ENCODE data around the gene TMEM258. TPM values are rescaled to one million over a fixed set of nuclear protein-coding genes. Genes with fewer than 3 reads are reported as not detected.
A peak's percentile ranks its signal among the peaks of the same experiment; 100 is the strongest.

TMEM258 gene
- total and polyA plus RNA-seq, 9 of the 15 experiments (the other 6 are each of a cell fraction or from before 2014, with no cell fraction given): 97.2 to 856 (median 231) TPM

DNA sequence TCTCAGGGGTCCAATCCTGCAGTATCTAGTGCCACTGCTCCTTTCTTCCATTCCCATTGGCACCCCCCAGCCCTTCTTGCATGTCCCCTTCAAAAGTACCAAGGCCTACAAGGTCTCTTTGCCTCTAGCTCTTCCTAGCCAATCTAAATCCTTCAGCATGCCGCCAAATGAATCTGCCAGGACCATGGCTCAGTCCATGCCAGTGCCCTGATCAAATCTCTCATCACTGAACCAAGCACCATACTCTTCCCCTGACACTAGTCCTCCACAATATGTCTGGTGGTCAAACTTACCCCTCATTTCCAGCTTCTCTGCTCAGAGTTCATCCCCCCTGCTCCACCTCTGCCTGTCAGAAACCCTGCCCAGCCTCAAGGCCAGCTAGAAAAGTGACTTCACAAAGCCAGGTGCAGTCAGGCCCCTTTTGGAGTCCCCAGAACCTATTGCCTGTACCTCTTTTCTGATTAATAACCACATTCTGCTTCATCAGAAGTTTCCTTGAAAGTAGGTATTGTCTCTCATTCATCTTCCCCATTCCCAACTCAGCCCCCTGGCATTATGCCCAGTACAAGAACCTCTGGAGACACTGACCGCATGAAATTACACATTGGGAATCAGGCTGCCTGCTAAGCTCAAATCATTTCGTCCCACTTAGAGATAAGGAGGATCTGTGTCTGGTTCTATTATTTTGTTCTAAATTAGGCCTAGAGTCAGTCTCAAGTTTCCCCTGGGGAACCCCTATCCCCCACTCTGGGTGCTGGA lies 11.7 kb upstream of the TMEM258 start:
- Histone ChIP-seq H3K4me1 (replicated peaks in 1 of 2; ENCODE audit: control insufficient read depth in 2 of 2, insufficient read depth in 2 of 2, low read length in 2 of 2) (peaks cover 37 to 53% of the 10 kb centered on the region in 2 experiments), H3K9me3 (replicated peaks; ENCODE audit: control insufficient read depth, insufficient read depth, low read depth, low read length) (no peaks in the 10 kb centered on the region), H2AFZ (ENCODE audit: low read depth, low read length) (no peak overlapping the region), H3K27ac (ENCODE audit: extremely low read depth, low read depth, low read length) (no peak overlapping the region), H3K79me2 (ENCODE audit: control insufficient read depth, insufficient read depth, low read length) (peaks cover 30% of the 10 kb centered on the region), H3K4me2 (ENCODE audit: insufficient read depth, low read length) (no peak overlapping the region), H3K36me3 (ENCODE audit: control insufficient read depth, insufficient read depth, low read length) (peaks cover 97% of the 10 kb centered on the region), H4K20me1 (replicated peaks; ENCODE audit: control insufficient read depth, insufficient read depth, low read length) (peaks cover 3% of the 10 kb centered on the region), H3K9ac (ENCODE audit: insufficient read depth in 1 of 2, low read depth in 2 of 2, low read length in 2 of 2) (no peak overlapping the region; a peak in 1 of 4 replicates), H3K27me3 (ENCODE audit: control insufficient read depth in 2 of 2, insufficient read depth in 2 of 2, low read length in 2 of 2) (no peaks in the 10 kb centered on the region), H3K9me1 (ENCODE audit: control insufficient read depth, insufficient read depth, low read length) (peaks cover 9% of the 10 kb centered on the region), H3K4me3 (no peak overlapping the region)
- FAIRE-seq (no peak), DNase-seq (ENCODE audit: extremely low read depth in 1 of 4, low spot score in 3 of 4) (no peak), ATAC-seq (no peak)
- ChIA-PET POLR2A (interaction anchor here (0.6 to 7.6 kb wide), 6 partner anchors 11 to 66 kb away, joined by 3 to 97 read pairs (median 4); partner anchors contain the start of genes FADS1, FEN1 and TMEM258), CTCF (ENCODE audit: low intra/inter-chr PET ratio) (no interaction called here)
- no peak for TF ChIP-seq LEF1 (IDR thresholded peaks at IDR 0.05)
- peak; percentile 58 for TF ChIP-seq POLR2A (conservative IDR thresholded peaks at IDR 0.05)
- peak; percentile 64 for TF ChIP-seq NFIC (IDR thresholded peaks at IDR 0.05)
- 0 out of 2 replicates have a peak, but pooled peaks have one; percentile 21 for TF ChIP-seq MYNN (IDR thresholded peaks at IDR 0.05)
- no peak for TF ChIP-seq MYNN (CRISPR knock-in tag; IDR thresholded peaks at IDR 0.05)
- peak; percentile 70; the same call in 1 of the 2 replicates for TF ChIP-seq SUPT5H (IDR thresholded peaks at IDR 0.05)
- TF ChIP-seq, protein P1, sequence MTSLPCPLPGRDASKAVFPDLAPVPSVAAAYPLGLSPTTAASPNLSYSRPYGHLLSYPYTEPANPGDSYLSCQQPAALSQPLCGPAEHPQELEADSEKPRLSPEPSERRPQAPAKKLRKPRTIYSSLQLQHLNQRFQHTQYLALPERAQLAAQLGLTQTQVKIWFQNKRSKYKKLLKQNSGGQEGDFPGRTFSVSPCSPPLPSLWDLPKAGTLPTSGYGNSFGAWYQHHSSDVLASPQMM (CRISPR knock-in tag; IDR thresholded peaks at IDR 0.05): 0 out of 2 replicates have a peak, but pooled peaks have one; percentile 3
- peak; percentile 26; the same call in 1 of the 2 replicates for TF ChIP-seq POLR2AphosphoS5 (IDR thresholded peaks at IDR 0.05; ENCODE audit: control insufficient read depth, insufficient read depth, low read depth, low read length)
- TF ChIP-seq, protein P2, sequence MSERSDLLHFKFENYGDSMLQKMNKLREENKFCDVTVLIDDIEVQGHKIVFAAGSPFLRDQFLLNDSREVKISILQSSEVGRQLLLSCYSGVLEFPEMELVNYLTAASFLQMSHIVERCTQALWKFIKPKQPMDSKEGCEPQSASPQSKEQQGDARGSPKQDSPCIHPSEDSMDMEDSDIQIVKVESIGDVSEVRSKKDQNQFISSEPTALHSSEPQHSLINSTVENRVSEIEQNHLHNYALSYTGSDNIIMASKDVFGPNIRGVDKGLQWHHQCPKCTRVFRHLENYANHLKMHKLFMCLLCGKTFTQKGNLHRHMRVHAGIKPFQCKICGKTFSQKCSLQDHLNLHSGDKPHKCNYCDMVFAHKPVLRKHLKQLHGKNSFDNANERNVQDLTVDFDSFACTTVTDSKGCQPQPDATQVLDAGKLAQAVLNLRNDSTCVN (CRISPR knock-in tag; IDR thresholded peaks at IDR 0.05): no peak
- peak; percentile 32; the same call in 1 of the 2 replicates for TF ChIP-seq POLR2AphosphoS2 (IDR thresholded peaks at IDR 0.05; ENCODE audit: low read length)
- no TSS peak for BruUV-seq (replicated peaks)
- in situ Hi-C loops (cut with MboI) (loop anchor here (5.0 kb wide), 1 partner anchor 303 kb away; no protein-coding TSS in a partner anchor), intact Hi-C loops (cut with micrococcal nuclease) (no loop called here)
- WGBS (ENCODE audit: insufficient coverage, low coverage, missing lambda C conversion rate): 58% methylated on average over 3 of the region's 3 CpGs

Data from K562 (cell line).